Nephron progenitor cell (in vitro differentiated cells): Measurements from ENCODE around the gene FKBP9.

ENCODE experiments used
- DNase-seq: peaks from one replicate; pipeline ENCODE4 v3.0.0; 2021
- H3K27ac Mint-ChIP-seq: 2 replicates; pipeline ENCODE4 v1.8.0; 2021; ENCODE audit warnings: mild to moderate bottlenecking, moderate library complexity, mixed read lengths
- H3K27me3 Mint-ChIP-seq: 2 replicates; pipeline ENCODE4 v1.8.0; 2021; ENCODE audit warnings: mild to moderate bottlenecking, low read depth, mixed read lengths; ENCODE audit not compliant: poor library complexity
- H3K36me3 Mint-ChIP-seq: 2 replicates; pipeline ENCODE4 v1.8.0; 2021; ENCODE audit warnings: low read depth, mixed read lengths
- H3K4me1 Mint-ChIP-seq: 2 replicates; pipeline ENCODE4 v1.8.0; 2021; ENCODE audit warnings: mixed read lengths
- H3K4me3 Mint-ChIP-seq: 2 replicates; pipeline ENCODE4 v1.8.0; 2021; ENCODE audit warnings: mild to moderate bottlenecking, moderate library complexity, mixed read lengths
- H3K9me3 Mint-ChIP-seq: 2 replicates; pipeline ENCODE4 v1.8.0; 2021; ENCODE audit warnings: mild to moderate bottlenecking, moderate library complexity, mixed read lengths
- CTCF ChIP-seq: fragments of 200-600 bp; sonication (generic); IDR thresholded peaks from 2 replicates; pipeline ENCODE4 v1.5.0; 2021; ENCODE audit warnings: antibody characterized with exemption

FKBP9 gene

GRCh38 chr7:33054261-33054964 lies 97.2 kb downstream of the FKBP9 start:
- no peak overlapping the region for H3K27ac Mint-ChIP-seq
- TF ChIP-seq CTCF, result no peak
- H3K36me3 Mint-ChIP-seq, result peaks cover 47% of the 10 kb centered on the region
- peaks cover 3% of the 10 kb centered on the region for H3K27me3 Mint-ChIP-seq
- H3K4me1 Mint-ChIP-seq, result peaks cover 11% of the 10 kb centered on the region
- no peak for DNase-seq
- H3K9me3 Mint-ChIP-seq, result peaks cover 9% of the 10 kb centered on the region
- no peak overlapping the region for H3K4me3 Mint-ChIP-seq

- H3K27ac Mint-ChIP-seq, result no peak overlapping the region
- TF ChIP-seq CTCF, result no peak
Measured at GRCh38 chr7:33055158-33055557, 97.9 kb downstream of the FKBP9 start.

More at GRCh38 chr7:33055158-33055557, 97.9 kb downstream of the FKBP9 start:
- Mint-ChIP-seq H3K36me3 (peaks cover 54% of the 10 kb centered on the region), H3K9me3 (peaks cover 15% of the 10 kb centered on the region), H3K4me3 (no peak overlapping the region), H3K27me3 (peaks cover 3% of the 10 kb centered on the region), H3K4me1 (peaks cover 10% of the 10 kb centered on the region)
- DNase-seq, result no peak
